HepG2 (cell line): ENCODE data around the gene PLEKHB1. TPM values are rescaled to one million over a fixed set of nuclear protein-coding genes. Genes with fewer than 3 reads are reported as not detected.

ENCODE experiments used
- ATAC-seq: fragments of 200-7000 bp; cut with Tn5 transposase; 3 replicates; pipeline ENCODE4 v1.9.1; 2020; ENCODE audit warnings: mild to moderate bottlenecking, moderate library complexity
- BruUV-seq: library from RNA; stranded (reverse); fragments of 400-500 nt; replicated peaks from 2 replicates; lab custom pipeline; 2021; lab: Mats Ljungman, UMichigan
- CTCF ChIA-PET: fragments of 300-600 bp; formaldehyde crosslinking; extraction: SDS; loops from one replicate; lab custom pipeline; 2021; ENCODE audit warnings: low total read pairs, inconsistent platforms, low intra/inter-chr PET ratio; lab: Yijun Ruan, JAX
- POLR2A ChIA-PET: fragments of 350-600 bp; sonication (Branson Sonifier 250); formaldehyde crosslinking; loops from one replicate; lab custom pipeline; 2020; ENCODE audit warnings: antibody characterized with exemption, inconsistent platforms; lab: Yijun Ruan, JAX
- DNase-seq: peaks from one replicate; pipeline ENCODE4 v3.0.0-alpha.2; 2015; ENCODE audit warnings: low spot score
- FAIRE-seq: peaks from 3 replicates; lab custom pipeline; 2011; peaks lifted over from hg19 to GRCh38; lab: Jason Lieb, UNC
- H2AFZ ChIP-seq: one replicate; pipeline ENCODE4 v1.6.1; 2011; ENCODE audit warnings: low read length, inconsistent platforms
- H3K27ac ChIP-seq: fragments of 300-600 bp; 3 replicates; pipeline ENCODE4 v1.8.0; 2011; ENCODE audit warnings: mixed run types, mild to moderate bottlenecking, mixed read lengths, low read length, inconsistent platforms; ENCODE audit not compliant: insufficient read depth; ENCODE audit errors: extremely low read length
- H3K27me3 ChIP-seq, 2 experiments: fragments of 200-600 bp in 1 of 2; 2 replicates in 1 of 2; 3 replicates in 1 of 2; pipeline versions ENCODE4 v1.6.0 to v1.8.0; 2011; ENCODE audit warnings: low read length in 2 of 2, mild to moderate bottlenecking in 2 of 2, moderate library complexity in 2 of 2, inconsistent platforms in 1 of 2; ENCODE audit not compliant: insufficient read depth in 2 of 2, control insufficient read depth in 1 of 2
- H3K36me3 ChIP-seq, 2 experiments: fragments of 200-600 bp in 1 of 2; replicated peaks in 1 of 2; 2 replicates in 1 of 2; 3 replicates in 1 of 2; pipeline versions ENCODE4 v1.5.1 to v1.8.0; 2011; ENCODE audit warnings: low read length in 2 of 2, inconsistent platforms in 1 of 2; ENCODE audit not compliant: insufficient read depth in 2 of 2, control insufficient read depth in 1 of 2
- H3K4me1 ChIP-seq: 2 replicates; pipeline ENCODE4 v1.5.1; 2012; ENCODE audit warnings: low read length, inconsistent platforms; ENCODE audit not compliant: insufficient read depth
- H3K4me2 ChIP-seq: 2 replicates; pipeline ENCODE4 v1.6.0; 2011; ENCODE audit warnings: low read depth, low read length, inconsistent platforms
- H3K4me3 ChIP-seq, 3 experiments: fragments of 200-600 bp in 1 of 3; sonication (generic), shearing (Covaris generic) in 1 of 3; replicated peaks in 1 of 3; 2 replicates each; pipeline ENCODE4 v1.5.1; 2011 to 2016; ENCODE audit warnings: low read length in 3 of 3, inconsistent platforms in 2 of 3, low read depth in 2 of 3, mild to moderate bottlenecking in 2 of 3, control low read depth in 1 of 3, mixed read lengths in 1 of 3; ENCODE audit not compliant: insufficient read depth in 1 of 3
- H3K79me2 ChIP-seq: one replicate; pipeline ENCODE4 v1.6.1; 2011; ENCODE audit warnings: low read length, inconsistent platforms; ENCODE audit not compliant: insufficient read depth
- H3K9ac ChIP-seq: 2 replicates; pipeline ENCODE4 v1.6.0; 2011; ENCODE audit warnings: mild to moderate bottlenecking, low read depth, low read length, inconsistent platforms; ENCODE audit not compliant: insufficient read depth
- H3K9me3 ChIP-seq: 2 replicates; pipeline ENCODE4 v1.5.1; 2012; ENCODE audit warnings: mild to moderate bottlenecking, low read length
- H4K20me1 ChIP-seq: 2 replicates; pipeline ENCODE4 v1.6.0; 2011; ENCODE audit warnings: inconsistent platforms, mild to moderate bottlenecking, low read length, moderate library complexity; ENCODE audit not compliant: insufficient read depth
- FLYWCH1 ChIP-seq: sonication (generic); formaldehyde crosslinking; IDR thresholded peaks from 2 replicates; pipeline ENCODE4 v1.8.1; 2023; ENCODE audit warnings: mild to moderate bottlenecking, missing genetic modification reagents
- POLR2AphosphoS2 ChIP-seq: IDR thresholded peaks from 2 replicates; pipeline ENCODE4 v1.6.1; 2011; ENCODE audit warnings: low read depth, low read length, improper control_type of control experiment
- RAD21 ChIP-seq: fragments of 450-650 bp; formaldehyde crosslinking; IDR thresholded peaks from 2 replicates; pipeline ENCODE4 v1.5.0; 2020; ENCODE audit warnings: mild to moderate bottlenecking
- SP4 ChIP-seq: sonication (generic); formaldehyde crosslinking; IDR thresholded peaks from 2 replicates; pipeline ENCODE4 v1.8.1; 2023; ENCODE audit warnings: mild to moderate bottlenecking, missing genetic modification reagents
- TCF7L2 ChIP-seq: IDR thresholded peaks from 2 replicates; pipeline ENCODE4 v1.6.1; 2011; ENCODE audit warnings: mild to moderate bottlenecking, low read depth, low read length, moderate library complexity
- ZNF644 ChIP-seq: IDR thresholded peaks from 2 replicates; pipeline ENCODE4 v1.6.1; 2016; ENCODE audit warnings: low read depth
- whole genome bisulfite sequencing: methylation state at CpG from one replicate; pipeline ENCODE4 v1.1.6; 2017; ENCODE audit warnings: low lambda C conversion rate; 5-methylcytosine and 5-hydroxymethylcytosine counted together
- in situ Hi-C: cut with HindIII; loops from 2 replicates; pipeline ENCODE4 v1.10.0; 2017; ENCODE audit warnings: low pct_unique_long_range_greater_than_20kb; ENCODE audit not compliant: extremely low pct_ligation_motif_present
- intact Hi-C: fragments of 100-400 bp; cut with micrococcal nuclease; formaldehyde crosslinking; loops from one replicate; pipeline ENCODE4 v1.10.0; 2022; ENCODE audit not compliant: unreplicated experiment
- polyA plus RNA-seq, 8 experiments: library from polyadenylated mRNA; depleted of rRNA in 3 of 8; stranded (reverse) in 7 of 8; unstranded in 1 of 8; fragments of >200 nt; fragmentation: Illumina TruSeq in 4 of 8; extraction: Trizol in 4 of 8; gene quantifications; 2 replicates each; pipeline versions ENCODE4 v1.2.1 to v1.2.3, GENCODE V29; 2011 to 2016; ENCODE audit warnings: low read depth in 4 of 8, missing spikeins in 1 of 8, mixed read lengths in 1 of 8; ENCODE audit not compliant: insufficient read depth in 1 of 8
- total RNA-seq, 5 experiments: library from RNA; depleted of rRNA; stranded (reverse); fragments of >200 nt; fragmentation: Illumina TruSeq; extraction: Trizol; gene quantifications; 2 replicates each; pipeline ENCODE4 v1.2.3, GENCODE V29; 2016; ENCODE audit warnings: low read depth in 1 of 5
- TF ChIP-seq, protein P1 (sequence below): sonication (generic); formaldehyde crosslinking; IDR thresholded peaks from 2 replicates; pipeline ENCODE4 v1.4.0; 2020; ENCODE audit warnings: missing genetic modification reagents, borderline replicate concordance
- TF ChIP-seq, protein P2 (sequence below): sonication (generic); formaldehyde crosslinking; conservative IDR thresholded peaks from 2 replicates; pipeline ENCODE4 v1.8.0; 2022; ENCODE audit warnings: mild to moderate bottlenecking, moderate library complexity, missing genetic modification reagents
- TF ChIP-seq, protein P3 (sequence below): IDR thresholded peaks from 2 replicates; pipeline ENCODE4 v1.4.0; 2020; ENCODE audit warnings: mild to moderate bottlenecking, missing genetic modification reagents

Gene PLEKHB1
- total and polyA plus RNA-seq, 2 of the 13 experiments (the other 11 are each of a cell fraction or from before 2014, with no cell fraction given), result 68.0 to 99.3 TPM

DNA sequence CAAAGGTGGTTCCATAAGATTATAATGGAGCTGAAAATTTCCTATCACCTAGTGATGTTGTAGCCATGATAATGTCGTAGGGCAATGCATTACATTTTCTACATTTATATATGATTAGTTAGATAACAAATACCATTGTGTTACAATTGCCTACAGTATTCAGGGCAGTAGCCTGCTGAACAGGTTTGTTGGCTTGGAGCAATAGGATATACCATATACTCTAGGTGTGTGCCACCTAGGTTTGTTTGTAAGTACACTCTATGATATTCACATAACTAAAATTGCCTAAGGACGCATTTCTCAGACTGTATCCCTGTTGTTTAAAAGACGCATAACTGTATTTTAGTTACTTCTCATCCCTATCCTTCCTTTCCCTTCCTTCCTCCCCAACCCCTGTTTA lies 13.6 kb downstream of the PLEKHB1 start:
- Histone ChIP-seq H3K4me3 (no peak overlapping the region), H3K4me1 (peaks cover 5% of the 10 kb centered on the region), H2AFZ (no peak overlapping the region), H4K20me1 (no peaks in the 10 kb centered on the region), H3K36me3 (peaks cover 16 to 46% of the 10 kb centered on the region in 2 experiments), H3K27me3 (no peaks in the 10 kb centered on the region), H3K27ac (no peak overlapping the region), H3K9ac (no peak overlapping the region), H3K9me3 (no peaks in the 10 kb centered on the region), H3K79me2 (no peaks in the 10 kb centered on the region), H3K4me2 (no peak overlapping the region)
- BruUV-seq, result no TSS peak
- WGBS, result 97% methylated on average over 3 of the region's 3 CpGs
- ChIA-PET POLR2A (interaction anchor here (1.2 to 2.6 kb wide), 2 partner anchors 12 to 34 kb away, joined by 4 to 7 read pairs; no protein-coding TSS in a partner anchor), CTCF (interaction anchor here (0.7 to 4.9 kb wide), 3 partner anchors 35 to 256 kb away, joined by 5 to 59 read pairs (median 6); no protein-coding TSS in a partner anchor)
- FAIRE-seq, result no peak
- no peak for DNase-seq
- in situ Hi-C loops, result loop anchor here (5.0 to 10.0 kb wide), 3 partner anchors 33 to 258 kb away; no protein-coding TSS in a partner anchor
- TF ChIP-seq RAD21, result no peak
- TF ChIP-seq POLR2AphosphoS2, result 0 out of 2 replicates have a peak, but pooled peaks have one; percentile 61
- ATAC-seq, result no peak
- intact Hi-C loops, result loop anchor here (2.0 to 10.0 kb wide), 2 partner anchors 185 to 257 kb away; no protein-coding TSS in a partner anchor

DNA sequence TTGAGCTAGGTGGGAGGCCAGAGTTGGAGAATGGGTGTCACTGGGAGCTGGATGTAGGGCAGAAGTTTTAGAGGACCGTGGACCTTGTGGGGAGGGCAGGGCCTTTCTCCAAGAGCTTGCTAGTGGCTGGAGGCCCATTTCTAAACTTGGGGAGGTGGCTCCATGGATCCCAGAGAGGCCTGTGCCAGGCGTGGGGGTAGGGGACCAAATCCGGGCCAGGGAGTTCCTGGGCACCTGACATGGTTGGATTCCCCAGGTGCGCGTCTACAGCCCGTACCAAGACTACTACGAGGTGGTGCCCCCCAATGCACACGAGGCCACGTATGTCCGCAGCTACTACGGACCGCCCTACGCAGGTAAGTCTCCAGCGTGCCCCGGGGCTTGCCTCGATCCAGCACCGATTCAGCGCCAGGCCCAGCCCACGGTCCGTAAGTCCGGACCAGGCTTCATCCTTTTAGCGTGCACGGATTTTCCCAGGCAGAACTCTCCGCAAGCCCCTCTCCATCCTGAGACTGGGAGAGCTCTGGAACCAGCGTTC lies 14.2 kb downstream of the PLEKHB1 start:
- in situ Hi-C loops (loop anchor here (5.0 kb wide), 2 partner anchors 33 to 258 kb away; no protein-coding TSS in a partner anchor), intact Hi-C loops (loop anchor here (1.0 to 2.0 kb wide), 2 partner anchors 35 to 258 kb away; no protein-coding TSS in a partner anchor)
- H2AFZ ChIP-seq, result no peak overlapping the region
- no peak overlapping the region for H3K4me3 ChIP-seq
- H3K79me2 ChIP-seq, result no peaks in the 10 kb centered on the region
- H3K4me1 ChIP-seq, result no peaks in the 10 kb centered on the region; the same call in 1 of the 2 replicates
- no TSS peak for BruUV-seq
- H3K9ac ChIP-seq, result no peak overlapping the region
- POLR2A ChIA-PET, result interaction anchor here (1.2 to 2.6 kb wide), 2 partner anchors 12 to 35 kb away, joined by 4 to 7 read pairs; no protein-coding TSS in a partner anchor
- H3K9me3 ChIP-seq, result no peaks in the 10 kb centered on the region
- H3K27me3 ChIP-seq, result no peaks in the 10 kb centered on the region
- H3K27ac ChIP-seq, result no peak overlapping the region
- H4K20me1 ChIP-seq, result no peaks in the 10 kb centered on the region
- DNase-seq, result no peak
- peaks cover 16 to 45% of the 10 kb centered on the region in 2 experiments for H3K36me3 ChIP-seq
- WGBS, result 89% methylated on average over 8 of the region's 25 CpGs
- ATAC-seq, result peak; percentile 10; the same call in 2 of the 3 replicates
- no peak overlapping the region for H3K4me2 ChIP-seq
- no peak for FAIRE-seq
- CTCF ChIA-PET, result interaction anchor here (0.7 to 4.9 kb wide), 5 partner anchors 32 to 257 kb away, joined by 4 to 59 read pairs (median 6); no protein-coding TSS in a partner anchor
- TF ChIP-seq, protein P1, sequence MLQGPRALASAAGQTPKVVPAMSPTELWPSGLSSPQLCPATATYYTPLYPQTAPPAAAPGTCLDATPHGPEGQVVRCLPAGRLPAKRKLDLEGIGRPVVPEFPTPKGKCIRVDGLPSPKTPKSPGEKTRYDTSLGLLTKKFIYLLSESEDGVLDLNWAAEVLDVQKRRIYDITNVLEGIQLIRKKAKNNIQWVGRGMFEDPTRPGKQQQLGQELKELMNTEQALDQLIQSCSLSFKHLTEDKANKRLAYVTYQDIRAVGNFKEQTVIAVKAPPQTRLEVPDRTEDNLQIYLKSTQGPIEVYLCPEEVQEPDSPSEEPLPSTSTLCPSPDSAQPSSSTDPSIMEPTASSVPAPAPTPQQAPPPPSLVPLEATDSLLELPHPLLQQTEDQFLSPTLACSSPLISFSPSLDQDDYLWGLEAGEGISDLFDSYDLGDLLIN (CRISPR knock-in tag), result no peak
- TF ChIP-seq SP4 (no peak), TCF7L2 (no peak), FLYWCH1 (CRISPR knock-in tag) (no peak), ZNF644 (CRISPR knock-in tag) (no peak)
- TF ChIP-seq, protein P2, sequence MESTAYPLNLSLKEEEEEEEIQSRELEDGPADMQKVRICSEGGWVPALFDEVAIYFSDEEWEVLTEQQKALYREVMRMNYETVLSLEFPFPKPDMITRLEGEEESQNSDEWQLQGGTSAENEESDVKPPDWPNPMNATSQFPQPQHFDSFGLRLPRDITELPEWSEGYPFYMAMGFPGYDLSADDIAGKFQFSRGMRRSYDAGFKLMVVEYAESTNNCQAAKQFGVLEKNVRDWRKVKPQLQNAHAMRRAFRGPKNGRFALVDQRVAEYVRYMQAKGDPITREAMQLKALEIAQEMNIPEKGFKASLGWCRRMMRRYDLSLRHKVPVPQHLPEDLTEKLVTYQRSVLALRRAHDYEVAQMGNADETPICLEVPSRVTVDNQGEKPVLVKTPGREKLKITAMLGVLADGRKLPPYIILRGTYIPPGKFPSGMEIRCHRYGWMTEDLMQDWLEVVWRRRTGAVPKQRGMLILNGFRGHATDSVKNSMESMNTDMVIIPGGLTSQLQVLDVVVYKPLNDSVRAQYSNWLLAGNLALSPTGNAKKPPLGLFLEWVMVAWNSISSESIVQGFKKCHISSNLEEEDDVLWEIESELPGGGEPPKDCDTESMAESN (CRISPR knock-in tag), result peak; percentile 67; the same call in 1 of the 2 replicates
- TF ChIP-seq, protein P3, sequence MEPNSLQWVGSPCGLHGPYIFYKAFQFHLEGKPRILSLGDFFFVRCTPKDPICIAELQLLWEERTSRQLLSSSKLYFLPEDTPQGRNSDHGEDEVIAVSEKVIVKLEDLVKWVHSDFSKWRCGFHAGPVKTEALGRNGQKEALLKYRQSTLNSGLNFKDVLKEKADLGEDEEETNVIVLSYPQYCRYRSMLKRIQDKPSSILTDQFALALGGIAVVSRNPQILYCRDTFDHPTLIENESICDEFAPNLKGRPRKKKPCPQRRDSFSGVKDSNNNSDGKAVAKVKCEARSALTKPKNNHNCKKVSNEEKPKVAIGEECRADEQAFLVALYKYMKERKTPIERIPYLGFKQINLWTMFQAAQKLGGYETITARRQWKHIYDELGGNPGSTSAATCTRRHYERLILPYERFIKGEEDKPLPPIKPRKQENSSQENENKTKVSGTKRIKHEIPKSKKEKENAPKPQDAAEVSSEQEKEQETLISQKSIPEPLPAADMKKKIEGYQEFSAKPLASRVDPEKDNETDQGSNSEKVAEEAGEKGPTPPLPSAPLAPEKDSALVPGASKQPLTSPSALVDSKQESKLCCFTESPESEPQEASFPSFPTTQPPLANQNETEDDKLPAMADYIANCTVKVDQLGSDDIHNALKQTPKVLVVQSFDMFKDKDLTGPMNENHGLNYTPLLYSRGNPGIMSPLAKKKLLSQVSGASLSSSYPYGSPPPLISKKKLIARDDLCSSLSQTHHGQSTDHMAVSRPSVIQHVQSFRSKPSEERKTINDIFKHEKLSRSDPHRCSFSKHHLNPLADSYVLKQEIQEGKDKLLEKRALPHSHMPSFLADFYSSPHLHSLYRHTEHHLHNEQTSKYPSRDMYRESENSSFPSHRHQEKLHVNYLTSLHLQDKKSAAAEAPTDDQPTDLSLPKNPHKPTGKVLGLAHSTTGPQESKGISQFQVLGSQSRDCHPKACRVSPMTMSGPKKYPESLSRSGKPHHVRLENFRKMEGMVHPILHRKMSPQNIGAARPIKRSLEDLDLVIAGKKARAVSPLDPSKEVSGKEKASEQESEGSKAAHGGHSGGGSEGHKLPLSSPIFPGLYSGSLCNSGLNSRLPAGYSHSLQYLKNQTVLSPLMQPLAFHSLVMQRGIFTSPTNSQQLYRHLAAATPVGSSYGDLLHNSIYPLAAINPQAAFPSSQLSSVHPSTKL (CRISPR knock-in tag), result no peak
